ENCODE measurements around the gene SGSM1.

DNA sequence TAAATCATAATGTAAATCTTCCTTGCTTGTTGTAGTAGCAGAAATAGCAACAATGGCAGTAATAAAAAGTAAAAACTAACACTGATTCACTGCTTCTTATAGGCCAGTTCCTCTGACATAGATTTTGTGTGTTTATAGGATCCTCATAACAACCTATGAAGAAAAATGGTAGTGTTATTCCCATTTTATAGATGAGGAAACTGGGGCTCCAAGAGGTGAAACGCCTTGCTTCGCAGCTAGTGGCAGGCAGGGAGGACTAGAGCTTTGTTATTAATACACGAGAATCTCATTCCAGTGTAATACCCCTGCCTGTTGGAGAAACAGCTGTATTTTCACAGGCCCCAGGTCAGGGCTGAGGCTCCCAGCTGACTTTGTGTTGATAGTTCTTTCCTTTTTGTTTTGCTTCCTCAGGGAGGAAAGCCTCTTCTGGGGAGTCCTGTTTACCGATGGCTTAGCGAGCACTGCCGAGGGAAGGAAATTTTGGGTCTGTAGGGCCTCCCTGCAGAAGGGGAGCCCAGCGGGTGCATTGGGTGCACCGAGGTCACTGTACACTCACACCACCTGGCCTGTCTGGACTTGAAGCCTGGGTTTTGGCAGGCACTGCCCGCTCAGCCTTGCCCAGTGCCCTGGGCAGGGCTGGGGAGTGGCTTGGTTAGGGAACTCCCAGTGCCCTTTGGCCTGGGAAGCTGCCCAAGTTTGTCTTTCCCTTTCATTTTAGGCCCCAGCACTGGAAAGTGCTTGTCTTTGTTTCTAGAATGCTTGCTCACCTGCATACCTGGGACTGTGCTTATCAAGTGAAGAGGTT is 160.0 kb downstream of the SGSM1 start:
- TF ChIP-seq CTCF (IDR thresholded peaks at IDR 0.05) = no peak
- no peak for TF ChIP-seq POLR2A (IDR thresholded peaks at IDR 0.05)
